Endodermal cell (in vitro differentiated cells): Measurements from ENCODE around the gene DENND1A. TPM values are rescaled to one million over a fixed set of nuclear protein-coding genes. Genes with fewer than 3 reads are reported as not detected.

Experiments
- DNase-seq: peaks from one replicate; pipeline ENCODE4 v3.0.0-alpha.2; 2017
- H3K27ac ChIP-seq: 2 replicates; pipeline ENCODE4 v1.5.1; 2013; ENCODE audit warnings: mild to moderate bottlenecking, low read depth, low read length, moderate library complexity
- H3K27me3 ChIP-seq: 2 replicates; pipeline ENCODE4 v1.6.1; 2013; ENCODE audit warnings: mild to moderate bottlenecking, low read length, moderate library complexity; ENCODE audit not compliant: insufficient read depth, control insufficient read depth, poor library complexity, severe bottlenecking
- H3K36me3 ChIP-seq: 2 replicates; pipeline ENCODE4 v1.7.0; 2013; ENCODE audit warnings: mild to moderate bottlenecking, low read length, moderate library complexity; ENCODE audit not compliant: control insufficient read depth, insufficient read depth
- H3K4me1 ChIP-seq: one replicate; pipeline ENCODE4 v1.7.0; 2013; ENCODE audit warnings: low read length; ENCODE audit not compliant: control insufficient read depth, insufficient read depth
- H3K4me3 ChIP-seq: 2 replicates; pipeline ENCODE4 v1.5.1; 2013; ENCODE audit warnings: mild to moderate bottlenecking, low read length, moderate library complexity
- H3K9ac ChIP-seq: 2 replicates; pipeline ENCODE4 v1.6.1; 2013; ENCODE audit warnings: mild to moderate bottlenecking, low read length, moderate library complexity; ENCODE audit not compliant: poor library complexity, severe bottlenecking; ENCODE audit errors: extremely low read depth
- H3K9me3 ChIP-seq: 2 replicates; pipeline ENCODE4 v1.6.1; 2013; ENCODE audit warnings: mild to moderate bottlenecking, low read length, moderate library complexity; ENCODE audit not compliant: control insufficient read depth
- H3K27ac Mint-ChIP-seq: 2 replicates; pipeline ENCODE4 v1.8.0; 2020; ENCODE audit warnings: mixed read lengths
- H3K27me3 Mint-ChIP-seq: 2 replicates; pipeline ENCODE4 v1.8.0; 2021; ENCODE audit warnings: mild to moderate bottlenecking, mixed read lengths; ENCODE audit not compliant: insufficient read depth
- H3K36me3 Mint-ChIP-seq: 2 replicates; pipeline ENCODE4 v1.8.0; 2020; ENCODE audit warnings: low read depth, mixed read lengths
- H3K4me1 Mint-ChIP-seq: 2 replicates; pipeline ENCODE4 v1.8.0; 2020; ENCODE audit warnings: mixed read lengths
- H3K4me3 Mint-ChIP-seq: 2 replicates; pipeline ENCODE4 v1.8.0; 2020; ENCODE audit warnings: mild to moderate bottlenecking, moderate library complexity, mixed read lengths
- H3K9me3 Mint-ChIP-seq: 2 replicates; pipeline ENCODE4 v1.8.0; 2020; ENCODE audit warnings: mild to moderate bottlenecking, mixed read lengths
- CTCF ChIP-seq: fragments of 200-600 bp; sonication (generic); conservative IDR thresholded peaks from 2 replicates; pipeline ENCODE4 v1.5.0; 2021; ENCODE audit warnings: antibody characterized with exemption, mild to moderate bottlenecking
- WGBS, 2 experiments: methylation state at CpG; one replicate each; pipeline versions ENCODE4 v1.1.5 to v1.1.7; 2013; ENCODE audit warnings: missing lambda C conversion rate in 2 of 2, mixed read lengths in 1 of 2; ENCODE audit not compliant: insufficient coverage in 1 of 2, insufficient read length in 1 of 2; 5-methylcytosine and 5-hydroxymethylcytosine counted together
- total RNA-seq, 2 donors: library from RNA; stranded (reverse); fragmentation: NEBNext Ultra II Directional in 1 of 2; extraction: Animal tissue kit (Norgen Biotek cat#: 25700) in 1 of 2; gene quantifications; 2 replicates in 1 of 2; 3 replicates in 1 of 2; pipeline ENCODE4 v1.2.1, GENCODE V29; 2021

The DENND1A gene
- total RNA-seq, 2 donors from 2014 or later, result 29.5 to 38.4 TPM

DNA sequence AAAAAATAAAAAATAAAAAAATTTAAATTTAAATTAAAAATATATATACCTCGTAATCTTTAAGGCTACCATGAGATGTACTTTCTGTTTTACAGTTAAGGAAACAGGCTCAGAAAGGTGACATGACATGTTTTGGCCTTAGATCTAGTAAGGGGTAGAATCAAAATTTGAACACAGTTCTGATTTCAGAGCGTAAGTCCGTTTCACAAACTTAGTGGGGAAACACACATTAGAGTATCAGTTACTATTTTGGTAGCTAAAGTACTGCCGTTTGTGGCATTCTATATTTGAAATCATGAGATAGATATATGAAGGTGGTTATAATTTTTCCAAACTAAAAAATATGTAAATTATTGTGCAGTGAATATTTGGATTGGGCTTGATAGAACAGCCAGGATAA is 186.2 kb downstream of the DENND1A start:
- 95 to 100% methylated on average over 2 to 4 of the region's 4 CpGs for WGBS, 2 experiments
- Histone ChIP-seq H3K9me3 (no peaks in the 10 kb centered on the region), H3K27ac (no peak overlapping the region), H3K4me3 (no peak overlapping the region), H3K9ac (no peak overlapping the region), H3K27me3 (no peaks in the 10 kb centered on the region), H3K4me1 (peaks cover 3% of the 10 kb centered on the region), H3K36me3 (no peaks in the 10 kb centered on the region)
- Mint-ChIP-seq H3K27ac (no peak overlapping the region), H3K4me1 (peaks cover 3% of the 10 kb centered on the region), H3K9me3 (no peaks in the 10 kb centered on the region), H3K36me3 (no peaks in the 10 kb centered on the region), H3K27me3 (no peaks in the 10 kb centered on the region), H3K4me3 (no peak overlapping the region)
- no peak for DNase-seq
- no peak for TF ChIP-seq CTCF

DNA sequence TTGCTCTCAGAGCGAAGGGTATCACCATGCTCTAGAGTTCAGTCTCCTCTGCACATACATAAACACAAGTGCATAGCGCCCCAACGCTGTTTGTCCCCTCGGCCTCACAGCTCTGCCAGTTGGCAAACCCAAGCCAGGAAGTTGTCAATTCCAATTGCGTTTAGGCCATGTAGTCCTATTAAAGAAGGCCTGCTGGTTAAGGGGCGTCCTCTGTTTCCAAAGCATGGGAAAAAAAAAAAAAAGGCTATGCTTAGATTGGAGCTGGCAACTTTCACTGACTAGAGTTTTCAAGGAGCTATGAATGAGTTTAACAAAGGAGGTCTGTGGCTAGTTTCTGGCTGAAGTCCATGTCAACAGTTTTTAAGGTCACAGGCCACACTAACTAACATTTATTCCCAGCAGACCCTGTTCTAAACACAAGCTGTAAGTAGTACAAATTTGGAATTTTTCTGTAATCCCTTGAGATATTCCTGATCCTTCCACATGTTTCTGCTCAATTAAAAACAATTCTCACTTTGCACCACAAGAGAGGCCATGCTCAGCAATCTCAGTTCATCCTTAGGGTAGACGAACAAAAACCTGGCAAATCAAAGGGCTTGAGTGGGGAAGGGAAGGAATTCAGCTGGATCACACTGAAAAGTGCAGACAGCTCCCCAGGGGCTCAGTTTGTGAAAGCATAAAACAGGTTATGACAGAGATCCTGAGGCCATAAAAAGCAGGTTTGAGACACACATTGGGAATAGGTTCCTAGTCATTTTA is 187.7 kb downstream of the DENND1A start:
- no peak overlapping the region for H3K27ac Mint-ChIP-seq
- WGBS, 2 experiments, result 81 to 89% methylated on average over 3 to 7 of the region's 7 CpGs
- Histone ChIP-seq H3K27me3 (no peaks in the 10 kb centered on the region), H3K9me3 (no peaks in the 10 kb centered on the region), H3K4me3 (no peak overlapping the region), H3K4me1 (peaks cover 3% of the 10 kb centered on the region), H3K9ac (no peak overlapping the region), H3K36me3 (no peaks in the 10 kb centered on the region), H3K27ac (no peak overlapping the region)
- no peaks in the 10 kb centered on the region for H3K9me3 Mint-ChIP-seq
- no peak overlapping the region for H3K4me3 Mint-ChIP-seq
- no peaks in the 10 kb centered on the region for H3K27me3 Mint-ChIP-seq
- peaks cover 3% of the 10 kb centered on the region for H3K4me1 Mint-ChIP-seq
- H3K36me3 Mint-ChIP-seq, result no peaks in the 10 kb centered on the region
- no peak for TF ChIP-seq CTCF
- no peak for DNase-seq

- H3K27ac ChIP-seq, result no peak overlapping the region
- 100% methylated on average over 2 of the region's 3 CpGs; no CpG with 5 or more reads in 1 of the 2 experiments for WGBS, 2 experiments
- Mint-ChIP-seq H3K27ac (no peak overlapping the region), H3K9me3 (no peaks in the 10 kb centered on the region), H3K4me3 (no peak overlapping the region), H3K27me3 (no peaks in the 10 kb centered on the region), H3K4me1 (peaks cover 3% of the 10 kb centered on the region), H3K36me3 (no peaks in the 10 kb centered on the region)
- peaks cover 3% of the 10 kb centered on the region for H3K4me1 ChIP-seq
- H3K36me3 ChIP-seq, result no peaks in the 10 kb centered on the region
- H3K9ac ChIP-seq, result no peak overlapping the region
- no peak overlapping the region for H3K4me3 ChIP-seq
- H3K9me3 ChIP-seq, result no peaks in the 10 kb centered on the region
- no peaks in the 10 kb centered on the region for H3K27me3 ChIP-seq
- TF ChIP-seq CTCF, result no peak
- DNase-seq, result no peak
Observed at GRCh38 chr9:123741214-123741613, 188.7 kb downstream of the DENND1A start.
